Mucosa of descending colon (tissue), 3 donors: Measurements from ENCODE around the gene MYLK. TPM values are rescaled to one million over a fixed set of nuclear protein-coding genes. Genes with fewer than 3 reads are reported as not detected.

Experiments used
- ATAC-seq: fragments of 200-7000 bp; cut with Tn5 transposase; one replicate; pipeline ENCODE4 v1.9.1; 2020; ENCODE audit warnings: mild to moderate bottlenecking, moderate library complexity
- DNase-seq, 3 donors: peaks; one replicate each; pipeline ENCODE4 v3.0.0-alpha.2; 2020
- H3K36me3 ChIP-seq: fragments of 200-600 bp; one replicate; pipeline ENCODE4 v1.8.0; 2021; ENCODE audit warnings: low read depth, mild to moderate bottlenecking
- H3K4me1 ChIP-seq: fragments of 200-600 bp; one replicate; pipeline ENCODE4 v1.8.0; 2021; ENCODE audit warnings: low read depth, mild to moderate bottlenecking
- H3K4me3 ChIP-seq: fragments of 200-600 bp; one replicate; pipeline ENCODE4 v1.8.0; 2021; ENCODE audit warnings: mild to moderate bottlenecking
- H3K9me3 ChIP-seq: fragments of 200-600 bp; one replicate; pipeline ENCODE4 v1.8.0; 2021; ENCODE audit warnings: mild to moderate bottlenecking
- CTCF ChIP-seq: fragments of 200-600 bp; IDR thresholded peaks from one replicate; pipeline ENCODE4 v1.8.0; 2022; ENCODE audit warnings: antibody characterized with exemption, mild to moderate bottlenecking
- intact Hi-C, 2 donors: fragments of 100-400 bp; cut with DNase I in 1 of 2; cut with micrococcal nuclease in 1 of 2; formaldehyde crosslinking; loops; one replicate each; pipeline versions ENCODE4 v1.11.0 to v1.11.1; 2022; cut with DNase I, micrococcal nuclease
- total RNA-seq, 3 donors: library from RNA; stranded (reverse); fragmentation: NEBNext Ultra II Directional in 2 of 3; extraction: Animal tissue kit (Norgen Biotek cat#: 25700) in 2 of 3; gene quantifications; one replicate each; pipeline versions ENCODE4 v1.2.1 to v1.2.4, GENCODE V29; 2021 to 2023
- donor health status: DM: no; HTN: no; CAD: no; lungs with moderate emphysema.
- donor health status: DM: no; HTN: no; CAD: no.
- donor health status: DM: no; HTN: yes; CAD: no.

MYLK gene
- total RNA-seq, 3 donors from 2014 or later: 157 to 1,614 (median 175) TPM

- intact Hi-C loops: no loop called here
- DNase-seq (no peak), ATAC-seq (peak; percentile 78)
Observed at GRCh38 chr3:123818921-123819429, 65.2 kb downstream of the MYLK start.

DNA sequence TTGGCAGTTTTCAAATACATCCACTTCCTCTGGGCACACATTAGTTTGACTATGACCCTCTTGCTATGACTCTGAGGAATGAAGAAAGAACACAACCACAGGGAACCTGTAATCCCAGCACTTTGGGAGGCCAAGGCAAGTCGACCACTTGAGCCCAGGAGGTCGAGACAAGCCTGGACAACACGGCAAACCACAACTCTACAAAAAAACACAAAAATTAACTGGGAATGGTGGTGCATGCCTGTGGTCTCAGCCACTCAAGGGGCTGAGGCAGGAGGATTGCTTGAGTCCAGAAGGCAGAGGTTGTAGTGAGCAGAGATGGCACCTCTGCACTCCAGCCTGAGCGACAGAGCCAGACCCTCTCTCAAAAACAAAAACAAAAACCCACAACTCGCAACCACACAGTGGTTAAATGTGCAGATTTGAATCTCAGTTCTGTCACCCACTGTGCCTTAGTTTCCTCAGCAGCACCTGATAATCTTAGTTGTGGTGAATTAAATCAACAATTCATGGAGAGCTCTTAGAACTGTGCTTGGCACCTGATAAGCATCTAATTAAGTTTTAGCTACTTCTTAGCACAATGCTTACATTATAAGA, 65.7 kb downstream of the MYLK start:
- no peak for TF ChIP-seq CTCF
- intact Hi-C loops: no loop called here
- Histone ChIP-seq H3K36me3 (no peaks in the 10 kb centered on the region), H3K9me3 (no peaks in the 10 kb centered on the region), H3K4me3 (no peak overlapping the region), H3K4me1 (no peaks in the 10 kb centered on the region)
- ATAC-seq: no peak
- no peak for DNase-seq

More at GRCh38 chr3:123818921-123819429, 65.2 kb downstream of the MYLK start:
- TF ChIP-seq CTCF: no peak
- Histone ChIP-seq H3K4me3 (no peak overlapping the region), H3K36me3 (no peaks in the 10 kb centered on the region), H3K4me1 (no peaks in the 10 kb centered on the region), H3K9me3 (no peaks in the 10 kb centered on the region)

GRCh38 chr3:123817413-123817812, 66.7 kb downstream of the MYLK start:
- no peak for DNase-seq
- no peak for TF ChIP-seq CTCF
- no peak for ATAC-seq
- Histone ChIP-seq H3K9me3 (no peaks in the 10 kb centered on the region), H3K4me1 (no peaks in the 10 kb centered on the region), H3K4me3 (no peak overlapping the region), H3K36me3 (no peaks in the 10 kb centered on the region)
- intact Hi-C loops: no loop called here

DNA sequence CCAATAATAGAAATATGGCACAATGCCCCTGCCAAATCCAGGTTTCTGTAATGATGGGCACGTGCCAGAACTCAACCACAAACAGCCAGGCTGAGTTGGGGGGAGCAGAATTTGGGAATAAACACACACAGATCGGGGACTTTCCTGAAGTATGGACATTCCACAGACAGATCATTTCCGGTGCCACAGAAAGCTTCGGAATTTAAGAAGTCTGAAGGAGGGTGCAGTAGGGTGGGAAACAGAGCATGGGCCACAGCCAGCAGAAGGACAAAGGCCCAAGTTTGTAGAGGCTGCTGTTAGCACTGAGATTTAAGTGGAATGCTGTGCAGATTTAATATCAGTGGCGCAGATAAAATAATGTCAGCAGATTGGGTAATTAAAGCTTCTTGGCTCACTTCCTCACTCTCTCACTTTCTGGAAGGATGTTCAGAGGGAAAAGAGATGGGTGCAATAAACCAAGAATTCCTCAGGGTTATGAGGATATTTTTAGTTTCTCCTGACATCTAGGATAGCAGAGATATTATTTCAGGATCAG, 67.4 kb downstream of the MYLK start:
- DNase-seq (no peak), ATAC-seq (no peak)
- Histone ChIP-seq H3K9me3 (no peaks in the 10 kb centered on the region), H3K4me1 (no peaks in the 10 kb centered on the region), H3K4me3 (no peak overlapping the region), H3K36me3 (no peaks in the 10 kb centered on the region)
- no peak for TF ChIP-seq CTCF
- intact Hi-C loops: no loop called here

- no peak for TF ChIP-seq CTCF
- Histone ChIP-seq H3K4me3 (no peak overlapping the region), H3K36me3 (no peaks in the 10 kb centered on the region), H3K4me1 (no peaks in the 10 kb centered on the region), H3K9me3 (no peaks in the 10 kb centered on the region)
- ATAC-seq (no peak), DNase-seq (no peak)
- intact Hi-C loops: no loop called here
Observed at GRCh38 chr3:123815981-123816380, 68.2 kb downstream of the MYLK start.
